Measurements from ENCODE around the gene C15orf39.

- TF ChIP-seq CTCF (conservative IDR thresholded peaks at IDR 0.05; ENCODE audit: low read depth in 2 of 2) (no peak), CREB1 (CRISPR knock-in tag; IDR thresholded peaks at IDR 0.05; ENCODE audit: low read depth) (no peak), EZH2 (IDR thresholded peaks at IDR 0.05; ENCODE audit: low read depth, unreplicated experiment) (no peak), EZH2phosphoT487 (IDR thresholded peaks at IDR 0.05; ENCODE audit: unreplicated experiment) (no peak), ZNF462 (CRISPR knock-in tag; IDR thresholded peaks at IDR 0.05) (no peak), REST (IDR thresholded peaks at IDR 0.05; ENCODE audit: unreplicated experiment) (no peak), POLR2AphosphoS5 (IDR thresholded peaks at IDR 0.05; ENCODE audit: low read depth) (no peak), ETS1 (IDR thresholded peaks at IDR 0.05) (no peak), JUNB (IDR thresholded peaks at IDR 0.05; ENCODE audit: unreplicated experiment) (no peak), ZNF331 (CRISPR knock-in tag; IDR thresholded peaks at IDR 0.05; ENCODE audit: low read depth) (no peak), ZNF114 (CRISPR knock-in tag; IDR thresholded peaks at IDR 0.05) (no peak), STAT1 (IDR thresholded peaks at IDR 0.05; ENCODE audit: unreplicated experiment) (no peak)
These were observed 7.6 kb downstream of the C15orf39 start for GRCh38 chr15:75209289-75209676.

All from GM23338 (cell line).